Kidney epithelial cell (primary cell): ENCODE measurements around the gene TCP11. TPM values are rescaled to one million over a fixed set of nuclear protein-coding genes. Genes with fewer than 3 reads are reported as not detected.
"Not testable (repeated sequence)": the region's sequence is repeated elsewhere in the genome, so short reads cannot be mapped to it uniquely, and the experiment has no call there.

Experiments used
- DNase-seq: peaks from one replicate; pipeline ENCODE4 v3.0.0-alpha.2; 2010; ENCODE audit warnings: low read depth
- H3K27me3 ChIP-seq: 2 replicates; pipeline ENCODE4 v1.6.0; 2011; ENCODE audit warnings: low read length; ENCODE audit not compliant: control insufficient read depth, insufficient read depth
- H3K36me3 ChIP-seq: 2 replicates; pipeline ENCODE4 v1.5.1; 2011; ENCODE audit warnings: low read length; ENCODE audit not compliant: control insufficient read depth, insufficient read depth
- H3K4me3 ChIP-seq: 2 replicates; pipeline ENCODE4 v1.5.1; 2011; ENCODE audit warnings: low read depth, mild to moderate bottlenecking, control low read depth, low read length
- total RNA-seq: library from RNA; depleted of rRNA; stranded (reverse); fragments of >200 nt; gene quantifications from 2 replicates; pipeline ENCODE4 v1.2.3, GENCODE V29; 2015
- TF ChIP-seq, protein P1 (sequence below): IDR thresholded peaks from 2 replicates; pipeline ENCODE4 v1.5.1; 2011; ENCODE audit warnings: mild to moderate bottlenecking, moderate library complexity, low read length, control low read depth, inconsistent platforms; ENCODE audit not compliant: insufficient read depth, poor library complexity, severe bottlenecking

Gene TCP11
- total RNA-seq, 1 donor from 2014 or later, result not detected

DNA sequence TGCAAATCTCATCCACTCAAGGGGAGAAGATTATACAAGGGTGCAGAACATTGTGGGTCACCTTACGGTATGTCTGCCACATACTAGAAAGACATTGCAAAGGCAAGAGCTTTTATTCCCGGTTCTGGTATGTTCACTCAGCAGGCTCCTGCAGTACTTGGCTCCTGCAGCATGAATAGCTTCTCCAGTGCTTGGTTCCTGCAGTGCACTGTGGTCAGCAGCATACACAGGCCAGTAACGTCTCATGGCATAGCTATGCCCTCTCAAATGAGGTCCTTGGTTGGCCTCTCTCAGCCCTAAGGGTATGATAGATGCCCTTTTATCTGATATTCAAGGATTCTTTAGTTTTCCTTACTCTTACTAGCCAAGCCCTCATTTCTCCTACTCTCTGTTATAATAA, 12.6 kb downstream of the TCP11 start:
- no peak overlapping the region for H3K4me3 ChIP-seq
- no peak for DNase-seq
- H3K36me3 ChIP-seq, result no peaks in the 10 kb centered on the region
- TF ChIP-seq, protein P1, sequence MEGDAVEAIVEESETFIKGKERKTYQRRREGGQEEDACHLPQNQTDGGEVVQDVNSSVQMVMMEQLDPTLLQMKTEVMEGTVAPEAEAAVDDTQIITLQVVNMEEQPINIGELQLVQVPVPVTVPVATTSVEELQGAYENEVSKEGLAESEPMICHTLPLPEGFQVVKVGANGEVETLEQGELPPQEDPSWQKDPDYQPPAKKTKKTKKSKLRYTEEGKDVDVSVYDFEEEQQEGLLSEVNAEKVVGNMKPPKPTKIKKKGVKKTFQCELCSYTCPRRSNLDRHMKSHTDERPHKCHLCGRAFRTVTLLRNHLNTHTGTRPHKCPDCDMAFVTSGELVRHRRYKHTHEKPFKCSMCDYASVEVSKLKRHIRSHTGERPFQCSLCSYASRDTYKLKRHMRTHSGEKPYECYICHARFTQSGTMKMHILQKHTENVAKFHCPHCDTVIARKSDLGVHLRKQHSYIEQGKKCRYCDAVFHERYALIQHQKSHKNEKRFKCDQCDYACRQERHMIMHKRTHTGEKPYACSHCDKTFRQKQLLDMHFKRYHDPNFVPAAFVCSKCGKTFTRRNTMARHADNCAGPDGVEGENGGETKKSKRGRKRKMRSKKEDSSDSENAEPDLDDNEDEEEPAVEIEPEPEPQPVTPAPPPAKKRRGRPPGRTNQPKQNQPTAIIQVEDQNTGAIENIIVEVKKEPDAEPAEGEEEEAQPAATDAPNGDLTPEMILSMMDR, result no peak
- H3K27me3 ChIP-seq, result no peaks in the 10 kb centered on the region

DNA sequence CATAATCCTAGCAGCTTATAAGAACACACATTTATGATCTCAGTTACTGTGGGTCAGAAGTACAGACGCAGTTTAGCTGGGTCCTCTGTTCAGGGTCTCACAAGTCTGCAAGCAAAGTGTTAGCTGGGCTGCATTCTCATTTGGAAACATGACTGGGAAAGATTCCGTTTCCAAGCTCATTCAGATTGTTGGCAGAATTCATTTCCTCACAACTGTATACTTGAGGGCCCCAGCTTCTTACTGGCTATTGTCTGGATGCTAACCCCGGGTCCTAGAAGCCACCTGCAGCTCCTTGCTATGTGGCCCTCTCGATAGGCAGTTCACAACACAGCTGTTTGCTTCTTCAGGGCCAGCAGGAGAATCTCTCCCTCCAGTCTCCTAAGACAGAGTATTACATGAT, 13.1 kb downstream of the TCP11 start:
- Histone ChIP-seq H3K4me3 (no peak overlapping the region), H3K36me3 (no peaks in the 10 kb centered on the region)
- TF ChIP-seq, protein P1, result no peak

DNA sequence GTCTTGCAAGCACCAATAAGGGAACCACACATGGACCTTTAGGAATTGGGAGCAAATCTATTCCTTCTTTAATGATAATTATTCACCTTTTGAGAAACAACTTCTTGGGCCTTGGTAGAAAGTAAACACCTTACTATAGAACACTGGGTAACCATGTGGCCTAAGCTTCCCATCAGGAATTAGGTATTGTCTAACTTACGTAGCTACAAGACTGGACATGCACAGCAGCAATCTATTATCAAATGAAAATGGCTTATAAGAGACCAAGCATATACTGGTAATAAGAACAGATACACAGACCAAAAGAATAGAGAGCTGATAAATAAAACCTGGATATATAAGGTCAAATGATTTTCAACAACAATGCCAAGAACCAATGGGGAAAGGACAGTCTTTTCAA, 16.8 kb downstream of the TCP11 start:
- no peak for DNase-seq

More for the DNA sequence above, 13.1 kb downstream of the TCP11 start:
- DNase-seq, result no peak
- H3K27me3 ChIP-seq, result no peaks in the 10 kb centered on the region

DNA sequence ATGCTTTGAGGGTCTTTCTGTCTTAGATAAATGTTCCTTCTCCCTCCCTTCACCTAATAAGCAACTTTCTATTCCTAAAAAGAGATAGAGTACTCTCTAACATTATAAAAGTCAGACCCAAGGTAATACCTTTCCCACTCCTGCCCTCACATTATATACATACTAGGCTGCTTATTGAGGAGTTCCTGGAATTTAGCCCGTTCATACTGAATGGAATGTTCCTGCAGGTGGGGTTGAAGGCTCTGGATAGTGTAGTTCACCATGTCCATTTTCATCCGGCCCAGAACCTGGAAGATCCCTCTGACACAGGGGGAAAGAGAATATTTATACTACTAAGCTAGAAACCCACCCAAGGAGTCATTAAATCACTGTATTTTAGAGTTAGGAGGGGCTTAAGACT, 20.4 kb downstream of the TCP11 start:
- Histone ChIP-seq H3K27me3 (no peaks in the 10 kb centered on the region), H3K4me3 (no peak overlapping the region), H3K36me3 (no peaks in the 10 kb centered on the region)
- TF ChIP-seq, protein P1, result no peak
- DNase-seq, result no peak

More for the DNA sequence above, 16.8 kb downstream of the TCP11 start:
- Histone ChIP-seq H3K36me3 (no peaks in the 10 kb centered on the region), H3K27me3 (no peaks in the 10 kb centered on the region), H3K4me3 (no peak overlapping the region)
- TF ChIP-seq, protein P1, result no peak

DNA sequence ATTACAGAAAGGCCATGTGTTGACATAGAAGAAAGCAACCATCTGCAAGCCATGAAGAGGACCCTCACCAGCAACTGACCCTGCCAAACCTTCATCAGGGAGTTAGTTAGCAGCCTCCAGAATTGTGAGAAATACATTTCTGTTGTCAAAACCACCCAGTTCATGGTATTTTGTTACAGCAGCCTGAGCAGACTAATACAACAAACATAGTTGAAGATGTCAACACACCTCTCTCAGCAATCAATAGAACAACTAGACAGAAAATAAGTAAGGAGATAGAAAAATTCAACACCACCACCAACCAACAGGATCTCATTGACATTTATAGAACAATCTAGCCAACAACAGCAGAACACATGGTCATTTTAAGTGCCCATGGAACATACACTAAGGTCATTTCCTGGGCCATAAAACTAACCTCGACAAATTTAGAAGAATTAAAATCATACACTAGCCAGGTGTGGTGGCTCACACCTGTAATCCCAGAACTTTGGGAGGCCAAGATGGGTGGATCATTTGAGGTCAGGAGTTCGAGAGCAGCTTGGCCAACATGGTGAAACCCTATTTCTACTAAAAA, 32.7 kb downstream of the TCP11 start:
- TF ChIP-seq, protein P1, result no peak
- Histone ChIP-seq H3K4me3 (no peak overlapping the region), H3K27me3 (no peaks in the 10 kb centered on the region), H3K36me3 (no peaks in the 10 kb centered on the region)
- no peak for DNase-seq

DNA sequence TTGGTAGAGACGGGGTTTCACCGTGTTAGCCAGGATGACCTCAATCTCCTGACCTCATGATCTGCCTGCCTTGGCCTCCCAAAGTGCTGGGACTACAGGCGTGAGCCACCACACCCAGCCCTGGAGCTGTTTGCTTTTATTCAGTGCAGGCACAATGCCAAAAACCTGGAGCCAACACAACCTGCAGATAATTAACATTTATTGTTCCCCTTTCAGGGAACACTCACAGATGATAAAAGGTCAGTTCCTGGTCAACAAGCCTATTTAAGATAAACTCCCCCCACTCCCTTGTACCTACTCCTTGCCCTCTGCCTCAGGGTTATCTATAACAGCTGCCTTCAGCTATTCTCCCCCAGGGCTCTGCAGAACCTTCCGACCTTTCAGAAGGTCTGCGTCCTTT, 33.4 kb downstream of the TCP11 start:
- DNase-seq, H3K27me3 ChIP-seq, H3K4me3 ChIP-seq, H3K36me3 ChIP-seq: not testable (repeated sequence)

DNA sequence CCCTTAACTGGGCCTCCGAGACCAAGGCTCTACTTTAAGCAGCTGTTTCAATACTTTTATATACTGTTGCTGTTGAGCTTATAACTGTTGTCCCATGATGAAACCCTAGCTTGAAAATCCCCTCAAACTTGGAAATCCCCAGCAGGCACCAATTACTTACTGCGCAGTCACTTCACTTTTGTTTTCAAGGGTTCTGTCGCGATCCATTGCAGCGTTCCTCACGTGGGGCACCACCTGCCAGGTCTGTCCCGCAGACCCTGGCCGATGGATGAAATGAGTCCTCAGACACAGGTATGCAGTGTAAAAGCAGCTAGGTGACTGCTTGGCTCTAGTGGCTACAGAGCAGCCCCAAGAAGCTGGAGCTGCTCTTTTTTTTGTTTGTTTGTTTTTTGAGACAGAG, 33.9 kb downstream of the TCP11 start:
- not testable (repeated sequence) for H3K36me3 ChIP-seq, DNase-seq, H3K27me3 ChIP-seq, H3K4me3 ChIP-seq

DNA sequence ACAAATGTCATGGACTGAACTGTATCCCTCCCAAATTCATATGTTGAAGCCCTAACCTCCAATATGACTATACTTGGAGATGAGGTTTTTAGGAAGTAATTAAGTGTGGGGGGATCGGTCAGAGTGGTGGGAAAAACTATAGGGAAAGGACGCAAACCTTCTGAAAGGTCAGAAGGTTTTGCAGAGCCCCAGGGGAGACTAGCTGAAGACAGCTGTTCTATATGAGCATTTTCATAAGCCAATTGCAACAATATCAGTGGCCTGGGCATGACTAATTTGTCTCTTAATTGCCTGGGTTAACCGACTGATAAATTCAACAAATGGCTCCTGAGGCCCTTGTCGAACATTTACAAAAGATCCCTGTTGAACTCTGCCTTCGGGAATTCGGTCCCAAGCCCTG, 35.1 kb downstream of the TCP11 start:
- not testable (repeated sequence) for H3K36me3 ChIP-seq, H3K4me3 ChIP-seq, H3K27me3 ChIP-seq, DNase-seq
